K562 (cell line): ENCODE results near the gene DGCR6L. TPM values are rescaled to one million over a fixed set of nuclear protein-coding genes. Genes with fewer than 3 reads are reported as not detected.

Experiments
- ARID4B ChIP-seq: sonication (generic); formaldehyde crosslinking; IDR thresholded peaks from 2 replicates; pipeline ENCODE4 v1.8.0; 2022; ENCODE audit warnings: mild to moderate bottlenecking, missing genetic modification reagents
- ATF4 ChIP-seq: fragments of 450-650 bp; formaldehyde crosslinking; IDR thresholded peaks from 2 replicates; pipeline ENCODE4 v1.4.0; 2022; ENCODE audit warnings: mild to moderate bottlenecking, moderate library complexity
- CHD2 ChIP-seq: IDR thresholded peaks from 2 replicates; pipeline ENCODE4 v1.6.1; 2011; ENCODE audit warnings: low read depth, low read length
- ETV6 ChIP-seq, 3 experiments: fragments of 150-350 bp in 1 of 3; sonication (generic) in 1 of 3; formaldehyde crosslinking in 1 of 3; IDR thresholded peaks; 2 replicates each; pipeline versions ENCODE4 v1.6.1 to v1.8.0; 2014 to 2022; ENCODE audit warnings: borderline replicate concordance in 2 of 3, low read depth in 2 of 3, antibody characterized with exemption in 1 of 3, low read length in 1 of 3, mild to moderate bottlenecking in 1 of 3, missing genetic modification reagents in 1 of 3
- MLX ChIP-seq, 2 experiments: fragments of 450-650 bp in 1 of 2; sonication (generic) in 1 of 2; formaldehyde crosslinking; conservative IDR thresholded peaks; 2 replicates each; pipeline versions ENCODE4 v1.4.0 to v1.8.1; 2020 to 2022; ENCODE audit warnings: mild to moderate bottlenecking in 1 of 2, missing genetic modification reagents in 1 of 2
- NONO ChIP-seq, 2 experiments: fragments of 200-400 bp in 1 of 2; fragments of 450-650 bp in 1 of 2; formaldehyde crosslinking in 1 of 2; IDR thresholded peaks; 2 replicates each; pipeline ENCODE4 v1.6.1; 2017; ENCODE audit warnings: low read depth in 2 of 2, mild to moderate bottlenecking in 2 of 2, moderate library complexity in 2 of 2, low read length in 1 of 2
- SRF ChIP-seq, 2 experiments: fragments of 250-450, 450-650 bp in 1 of 2; sonication (Bioruptor Pico) in 1 of 2; sonication (generic) in 1 of 2; formaldehyde crosslinking; IDR thresholded peaks; 2 replicates each; pipeline versions ENCODE4 v1.5.0 to v1.5.1; 2020 to 2022; ENCODE audit warnings: mild to moderate bottlenecking in 1 of 2, missing genetic modification reagents in 1 of 2
- STAT5A ChIP-seq: IDR thresholded peaks from 2 replicates; pipeline ENCODE4 v1.6.1; 2012; ENCODE audit warnings: low read length, inconsistent platforms, borderline replicate concordance
- THAP12 ChIP-seq: fragments of 250-450 bp; sonication (Bioruptor Pico); IDR thresholded peaks from 2 replicates; pipeline ENCODE4 v1.9.0; 2021; ENCODE audit warnings: mild to moderate bottlenecking, inconsistent platforms
- ZFP36 ChIP-seq: fragments of 150-350 bp; IDR thresholded peaks from 2 replicates; pipeline ENCODE4 v1.6.1; 2018; ENCODE audit warnings: low read length, low read depth; ENCODE audit not compliant: partially characterized antibody
- ZMIZ1 ChIP-seq, 2 experiments: fragments of 150-350 bp in 1 of 2; IDR thresholded peaks; 2 replicates each; pipeline ENCODE4 v1.6.1; 2012 to 2016; ENCODE audit warnings: low read depth in 2 of 2, low read length in 2 of 2, mild to moderate bottlenecking in 1 of 2, moderate library complexity in 1 of 2
- ZNF717 ChIP-seq: fragments of 250-450 bp; sonication (Bioruptor Pico); IDR thresholded peaks from 2 replicates; pipeline ENCODE4 v1.5.0; 2021
- polyA plus RNA-seq, 8 experiments: library from polyadenylated mRNA; depleted of rRNA in 4 of 8; stranded (reverse) in 5 of 8; unstranded in 3 of 8; fragments of >200 nt; fragmentation: Nextera tagmentation in 2 of 8; fragmentation: Illumina TruSeq in 1 of 8; extraction: Ambion mirVana in 2 of 8; extraction: Trizol in 1 of 8; gene quantifications; 2 replicates each; pipeline versions ENCODE4 v1.2.1 to v1.2.3, GENCODE V29; 2011 to 2014; ENCODE audit warnings: inconsistent platforms in 1 of 8, missing spikeins in 1 of 8
- total RNA-seq, 7 experiments: library from RNA; depleted of rRNA in 6 of 7; stranded (reverse); fragments of >200 nt in 6 of 7; fragmentation: Illumina TruSeq in 2 of 7; extraction: Trizol in 2 of 7; gene quantifications; 2 replicates each; pipeline versions ENCODE4 v1.2.1 to v1.2.3, GENCODE V29; 2011 to 2021; ENCODE audit warnings: low replicate concordance in 1 of 7

DGCR6L gene
- total and polyA plus RNA-seq, 9 of the 15 experiments (the other 6 are each of a cell fraction or from before 2014, with no cell fraction given), result 3.6 to 151 (median 51.0) TPM

GRCh38 chr22:20319041-20319744 is 667 bp downstream of the DGCR6L start (continued):
- TF ChIP-seq ARID4B (CRISPR knock-in tag) (peak; percentile 25; the same call in 1 of the 2 replicates), THAP12 (peak; percentile 72), MLX (CRISPR knock-in tag; conservative IDR thresholded peaks at IDR 0.05) (0 out of 4 replicates have a peak, but pooled peaks of 1 of the 2 experiments have one; percentile 49), ATF4 (CRISPR knock-in tag) (0 out of 2 replicates have a peak, but pooled peaks have one; percentile 22), SRF (CRISPR knock-in tag; IDR thresholded peaks at IDR 0.05) (peak in 1 of 2 experiments; percentile 7; a peak in 1 of 4 replicates), ETV6 (IDR thresholded peaks at IDR 0.05; ENCODE audit: borderline replicate concordance in 1 of 2, low read depth in 2 of 2, low read length in 1 of 2) (no peak), ETV6 (CRISPR knock-in tag; IDR thresholded peaks at IDR 0.05; ENCODE audit: borderline replicate concordance) (no peak), STAT5A (no peak), ZFP36 (peak; percentile 54), NONO (IDR thresholded peaks at IDR 0.05; ENCODE audit: low read depth in 2 of 2, low read length in 1 of 2) (no peak), ZMIZ1 (IDR thresholded peaks at IDR 0.05; ENCODE audit: low read depth in 2 of 2, low read length in 2 of 2) (no peak; a peak in 1 of 4 replicates), ZNF717 (CRISPR knock-in tag) (no peak), CHD2 (peak; percentile 49; the same call in 1 of the 2 replicates)
